Measurements from ENCODE around the gene SYCP2L. TPM values are rescaled to one million over a fixed set of nuclear protein-coding genes. Genes with fewer than 3 reads are reported as not detected.
A peak's percentile ranks its signal among the peaks of the same experiment; 100 is the strongest.

SYCP2L gene
- total and polyA plus RNA-seq, 9 of the 15 experiments (the other 6 are each of a cell fraction or from before 2014, with no cell fraction given): 12.4 to 46.9 (median 22.0) TPM

DNA sequence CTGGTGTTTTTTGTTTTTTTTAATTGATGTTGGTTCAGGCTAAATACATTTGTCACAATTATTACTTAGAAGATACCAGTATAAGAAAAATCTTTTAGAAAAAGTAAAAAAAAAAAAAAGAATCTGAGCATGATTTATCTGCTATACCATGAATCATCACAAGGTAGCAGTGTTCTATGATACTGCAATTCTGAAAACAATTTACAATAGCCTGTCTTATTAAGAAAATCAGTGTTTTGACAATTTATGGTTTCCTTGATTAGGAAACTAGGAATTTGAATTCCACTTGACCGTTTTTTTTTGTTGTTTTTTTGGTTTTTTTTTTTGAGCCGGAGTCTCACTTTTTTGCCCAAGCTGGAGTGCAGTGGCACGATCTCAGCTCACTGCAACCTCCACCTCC lies 39.2 kb upstream of the SYCP2L start (continued):
- TF ChIP-seq ARID2 (IDR thresholded peaks at IDR 0.05): no peak
- TF ChIP-seq, protein P1, sequence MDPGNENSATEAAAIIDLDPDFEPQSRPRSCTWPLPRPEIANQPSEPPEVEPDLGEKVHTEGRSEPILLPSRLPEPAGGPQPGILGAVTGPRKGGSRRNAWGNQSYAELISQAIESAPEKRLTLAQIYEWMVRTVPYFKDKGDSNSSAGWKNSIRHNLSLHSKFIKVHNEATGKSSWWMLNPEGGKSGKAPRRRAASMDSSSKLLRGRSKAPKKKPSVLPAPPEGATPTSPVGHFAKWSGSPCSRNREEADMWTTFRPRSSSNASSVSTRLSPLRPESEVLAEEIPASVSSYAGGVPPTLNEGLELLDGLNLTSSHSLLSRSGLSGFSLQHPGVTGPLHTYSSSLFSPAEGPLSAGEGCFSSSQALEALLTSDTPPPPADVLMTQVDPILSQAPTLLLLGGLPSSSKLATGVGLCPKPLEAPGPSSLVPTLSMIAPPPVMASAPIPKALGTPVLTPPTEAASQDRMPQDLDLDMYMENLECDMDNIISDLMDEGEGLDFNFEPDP (CRISPR knock-in tag; IDR thresholded peaks at IDR 0.05): no peak
- no peak for TF ChIP-seq STAG1 (CRISPR knock-in tag; IDR thresholded peaks at IDR 0.05; ENCODE audit: borderline replicate concordance)
- TF ChIP-seq GTF2E2 (tag; IDR thresholded peaks at IDR 0.05): no peak
- TF ChIP-seq, protein P2, sequence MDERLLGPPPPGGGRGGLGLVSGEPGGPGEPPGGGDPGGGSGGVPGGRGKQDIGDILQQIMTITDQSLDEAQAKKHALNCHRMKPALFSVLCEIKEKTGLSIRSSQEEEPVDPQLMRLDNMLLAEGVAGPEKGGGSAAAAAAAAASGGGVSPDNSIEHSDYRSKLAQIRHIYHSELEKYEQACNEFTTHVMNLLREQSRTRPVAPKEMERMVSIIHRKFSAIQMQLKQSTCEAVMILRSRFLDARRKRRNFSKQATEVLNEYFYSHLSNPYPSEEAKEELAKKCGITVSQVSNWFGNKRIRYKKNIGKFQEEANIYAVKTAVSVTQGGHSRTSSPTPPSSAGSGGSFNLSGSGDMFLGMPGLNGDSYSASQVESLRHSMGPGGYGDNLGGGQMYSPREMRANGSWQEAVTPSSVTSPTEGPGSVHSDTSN (CRISPR knock-in tag; IDR thresholded peaks at IDR 0.05; ENCODE audit: low read depth): no peak
- TF ChIP-seq, protein P2 (tag; conservative IDR thresholded peaks at IDR 0.05; ENCODE audit: low read depth): 0 out of 2 replicates have a peak, but pooled peaks have one; percentile 57
- TF ChIP-seq, protein P3, sequence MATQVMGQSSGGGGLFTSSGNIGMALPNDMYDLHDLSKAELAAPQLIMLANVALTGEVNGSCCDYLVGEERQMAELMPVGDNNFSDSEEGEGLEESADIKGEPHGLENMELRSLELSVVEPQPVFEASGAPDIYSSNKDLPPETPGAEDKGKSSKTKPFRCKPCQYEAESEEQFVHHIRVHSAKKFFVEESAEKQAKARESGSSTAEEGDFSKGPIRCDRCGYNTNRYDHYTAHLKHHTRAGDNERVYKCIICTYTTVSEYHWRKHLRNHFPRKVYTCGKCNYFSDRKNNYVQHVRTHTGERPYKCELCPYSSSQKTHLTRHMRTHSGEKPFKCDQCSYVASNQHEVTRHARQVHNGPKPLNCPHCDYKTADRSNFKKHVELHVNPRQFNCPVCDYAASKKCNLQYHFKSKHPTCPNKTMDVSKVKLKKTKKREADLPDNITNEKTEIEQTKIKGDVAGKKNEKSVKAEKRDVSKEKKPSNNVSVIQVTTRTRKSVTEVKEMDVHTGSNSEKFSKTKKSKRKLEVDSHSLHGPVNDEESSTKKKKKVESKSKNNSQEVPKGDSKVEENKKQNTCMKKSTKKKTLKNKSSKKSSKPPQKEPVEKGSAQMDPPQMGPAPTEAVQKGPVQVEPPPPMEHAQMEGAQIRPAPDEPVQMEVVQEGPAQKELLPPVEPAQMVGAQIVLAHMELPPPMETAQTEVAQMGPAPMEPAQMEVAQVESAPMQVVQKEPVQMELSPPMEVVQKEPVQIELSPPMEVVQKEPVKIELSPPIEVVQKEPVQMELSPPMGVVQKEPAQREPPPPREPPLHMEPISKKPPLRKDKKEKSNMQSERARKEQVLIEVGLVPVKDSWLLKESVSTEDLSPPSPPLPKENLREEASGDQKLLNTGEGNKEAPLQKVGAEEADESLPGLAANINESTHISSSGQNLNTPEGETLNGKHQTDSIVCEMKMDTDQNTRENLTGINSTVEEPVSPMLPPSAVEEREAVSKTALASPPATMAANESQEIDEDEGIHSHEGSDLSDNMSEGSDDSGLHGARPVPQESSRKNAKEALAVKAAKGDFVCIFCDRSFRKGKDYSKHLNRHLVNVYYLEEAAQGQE (IDR thresholded peaks at IDR 0.05; ENCODE audit: borderline replicate concordance): peak; percentile 23; the same call in 1 of the 2 replicates
- TF ChIP-seq, protein P3 (CRISPR knock-in tag; IDR thresholded peaks at IDR 0.05; ENCODE audit: low read depth): no peak
- TF ChIP-seq NR4A1 (CRISPR knock-in tag; IDR thresholded peaks at IDR 0.05): no peak
- TF ChIP-seq NR4A1 (tag; IDR thresholded peaks at IDR 0.05): no peak
- no peak for TF ChIP-seq KHSRP (IDR thresholded peaks at IDR 0.05)
- TF ChIP-seq, protein P4, sequence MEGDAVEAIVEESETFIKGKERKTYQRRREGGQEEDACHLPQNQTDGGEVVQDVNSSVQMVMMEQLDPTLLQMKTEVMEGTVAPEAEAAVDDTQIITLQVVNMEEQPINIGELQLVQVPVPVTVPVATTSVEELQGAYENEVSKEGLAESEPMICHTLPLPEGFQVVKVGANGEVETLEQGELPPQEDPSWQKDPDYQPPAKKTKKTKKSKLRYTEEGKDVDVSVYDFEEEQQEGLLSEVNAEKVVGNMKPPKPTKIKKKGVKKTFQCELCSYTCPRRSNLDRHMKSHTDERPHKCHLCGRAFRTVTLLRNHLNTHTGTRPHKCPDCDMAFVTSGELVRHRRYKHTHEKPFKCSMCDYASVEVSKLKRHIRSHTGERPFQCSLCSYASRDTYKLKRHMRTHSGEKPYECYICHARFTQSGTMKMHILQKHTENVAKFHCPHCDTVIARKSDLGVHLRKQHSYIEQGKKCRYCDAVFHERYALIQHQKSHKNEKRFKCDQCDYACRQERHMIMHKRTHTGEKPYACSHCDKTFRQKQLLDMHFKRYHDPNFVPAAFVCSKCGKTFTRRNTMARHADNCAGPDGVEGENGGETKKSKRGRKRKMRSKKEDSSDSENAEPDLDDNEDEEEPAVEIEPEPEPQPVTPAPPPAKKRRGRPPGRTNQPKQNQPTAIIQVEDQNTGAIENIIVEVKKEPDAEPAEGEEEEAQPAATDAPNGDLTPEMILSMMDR (IDR thresholded peaks at IDR 0.05 in 2 of 3, conservative IDR thresholded peaks at IDR 0.05 in 1 of 3; ENCODE audit: insufficient read depth in 2 of 3, low read depth in 1 of 3, low read length in 3 of 3): peak in 2 of 3 experiments; percentile 33 to 64; a peak in 3 of 6 replicates
- TF ChIP-seq, protein P5, sequence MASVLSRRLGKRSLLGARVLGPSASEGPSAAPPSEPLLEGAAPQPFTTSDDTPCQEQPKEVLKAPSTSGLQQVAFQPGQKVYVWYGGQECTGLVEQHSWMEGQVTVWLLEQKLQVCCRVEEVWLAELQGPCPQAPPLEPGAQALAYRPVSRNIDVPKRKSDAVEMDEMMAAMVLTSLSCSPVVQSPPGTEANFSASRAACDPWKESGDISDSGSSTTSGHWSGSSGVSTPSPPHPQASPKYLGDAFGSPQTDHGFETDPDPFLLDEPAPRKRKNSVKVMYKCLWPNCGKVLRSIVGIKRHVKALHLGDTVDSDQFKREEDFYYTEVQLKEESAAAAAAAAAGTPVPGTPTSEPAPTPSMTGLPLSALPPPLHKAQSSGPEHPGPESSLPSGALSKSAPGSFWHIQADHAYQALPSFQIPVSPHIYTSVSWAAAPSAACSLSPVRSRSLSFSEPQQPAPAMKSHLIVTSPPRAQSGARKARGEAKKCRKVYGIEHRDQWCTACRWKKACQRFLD (CRISPR knock-in tag; IDR thresholded peaks at IDR 0.05): no peak
